H1 (cell line): ENCODE data around the gene MORN5. TPM values are rescaled to one million over a fixed set of nuclear protein-coding genes. Genes with fewer than 3 reads are reported as not detected.

Source experiments
- ASH2L ChIP-seq: fragments of 200-600, 300-600 bp; sonication (generic); IDR thresholded peaks from one replicate; pipeline ENCODE4 v1.7.1; 2017; ENCODE audit warnings: low read length
- BACH1 ChIP-seq: IDR thresholded peaks from 2 replicates; pipeline ENCODE4 v1.6.1; 2012; ENCODE audit warnings: low read length, improper control_type of control experiment
- BRCA1 ChIP-seq: IDR thresholded peaks from 2 replicates; pipeline ENCODE4 v1.6.1; 2012; ENCODE audit warnings: low read depth, low read length, improper control_type of control experiment
- CHD2 ChIP-seq: IDR thresholded peaks from 2 replicates; pipeline ENCODE4 v1.6.1; 2012; ENCODE audit warnings: low read length, improper control_type of control experiment
- EGR1 ChIP-seq: IDR thresholded peaks from 2 replicates; pipeline ENCODE4 v1.6.1; 2011; ENCODE audit warnings: low read depth, low read length, borderline replicate concordance
- EP300 ChIP-seq, 2 experiments: IDR thresholded peaks; 1 replicate in 1 of 2; 2 replicates in 1 of 2; pipeline ENCODE4 v1.6.1; 2011 to 2012; ENCODE audit warnings: low read depth in 2 of 2, low read length in 2 of 2, mild to moderate bottlenecking in 2 of 2, borderline replicate concordance in 1 of 2, inconsistent platforms in 1 of 2, moderate library complexity in 1 of 2
- GTF2F1 ChIP-seq: IDR thresholded peaks from 2 replicates; pipeline ENCODE4 v1.6.1; 2012; ENCODE audit warnings: low read depth, low read length, improper control_type of control experiment, borderline replicate concordance
- JUN ChIP-seq: IDR thresholded peaks from 2 replicates; pipeline ENCODE4 v1.6.1; 2011; ENCODE audit warnings: low read depth, mild to moderate bottlenecking, improper control_type of control experiment, low read length
- JUND ChIP-seq: IDR thresholded peaks from 2 replicates; pipeline ENCODE4 v1.6.1; 2011; ENCODE audit warnings: mild to moderate bottlenecking, improper control_type of control experiment, low read length
- KDM5A ChIP-seq: fragments of 200-600 bp; IDR thresholded peaks from 2 replicates; pipeline ENCODE4 v1.7.1; 2012; ENCODE audit warnings: mild to moderate bottlenecking, low read length, inconsistent platforms, mixed read lengths
- NANOG ChIP-seq: IDR thresholded peaks from 2 replicates; pipeline ENCODE4 v1.6.1; 2011; ENCODE audit warnings: low read length, low read depth, mild to moderate bottlenecking, inconsistent platforms; ENCODE audit not compliant: insufficient read depth, poor library complexity, severe bottlenecking
- POLR2AphosphoS5 ChIP-seq: IDR thresholded peaks from 2 replicates; pipeline ENCODE4 v1.6.1; 2011; ENCODE audit warnings: low read depth, low read length
- POU5F1 ChIP-seq: IDR thresholded peaks from 2 replicates; pipeline ENCODE4 v1.6.1; 2011; ENCODE audit warnings: low read depth, mild to moderate bottlenecking, low read length, moderate library complexity
- RFX5 ChIP-seq: IDR thresholded peaks from 2 replicates; pipeline ENCODE4 v1.6.1; 2011; ENCODE audit warnings: low read depth, low read length, improper control_type of control experiment, borderline replicate concordance
- SAP30 ChIP-seq: fragments of 300-600 bp; sonication (generic); IDR thresholded peaks from 2 replicates; pipeline ENCODE4 v1.7.1; 2012; ENCODE audit warnings: low read length, moderate library complexity, mild to moderate bottlenecking, inconsistent platforms; ENCODE audit not compliant: insufficient read depth, insufficient replicate concordance
- SP4 ChIP-seq: IDR thresholded peaks from 2 replicates; pipeline ENCODE4 v1.6.1; 2012; ENCODE audit warnings: low read length, inconsistent platforms
- TCF12 ChIP-seq: IDR thresholded peaks from 2 replicates; pipeline ENCODE4 v1.6.1; 2011; ENCODE audit warnings: low read depth, mild to moderate bottlenecking, low read length
- TEAD4 ChIP-seq: IDR thresholded peaks from 2 replicates; pipeline ENCODE4 v1.6.1; 2012; ENCODE audit warnings: low read depth, low read length, inconsistent platforms, mixed read lengths
- YY1 ChIP-seq: IDR thresholded peaks from 2 replicates; pipeline ENCODE4 v1.6.1; 2011; ENCODE audit warnings: low read depth, mild to moderate bottlenecking, low read length
- polyA plus RNA-seq, 7 experiments: library from polyadenylated mRNA; depleted of rRNA in 3 of 7; stranded (reverse) in 5 of 7; unstranded in 2 of 7; fragments of >200 nt in 5 of 7; fragments of 200-250 nt in 2 of 7; gene quantifications; 1 replicate in 5 of 7; 2 replicates in 1 of 7; 4 replicates in 1 of 7; pipeline versions ENCODE4 v1.2.1 to v1.2.3, GENCODE V29; 2011 to 2013; ENCODE audit warnings: missing spikeins in 2 of 7, mixed read lengths in 2 of 7
- total RNA-seq: library from RNA; stranded (reverse); fragmentation: NEBNext Ultra II Directional; extraction: Animal tissue kit (Norgen Biotek cat#: 25700); gene quantifications from 2 replicates; pipeline ENCODE4 v1.2.1, GENCODE V29; 2021
- TF ChIP-seq, protein P1 (sequence below), 3 experiments: IDR thresholded peaks; 1 replicate in 2 of 3; 2 replicates in 1 of 3; pipeline versions ENCODE4 v1.5.1 to v1.6.1; 2011; ENCODE audit warnings: low read length in 3 of 3, mild to moderate bottlenecking in 3 of 3, inconsistent platforms in 2 of 3, low read depth in 1 of 3, moderate library complexity in 1 of 3; ENCODE audit not compliant: insufficient read depth in 1 of 3; ENCODE audit errors: control extremely low read depth in 1 of 3
- TF ChIP-seq, protein P2 (sequence below): IDR thresholded peaks from 2 replicates; pipeline ENCODE4 v1.6.1; 2012; ENCODE audit warnings: inconsistent platforms
- TF ChIP-seq, protein P3 (sequence below): IDR thresholded peaks from 2 replicates; pipeline ENCODE4 v1.6.1; 2012; ENCODE audit warnings: inconsistent platforms

MORN5 gene
- total and polyA plus RNA-seq, 2 of the 8 experiments (the other 6 are each of a cell fraction or from before 2014, with no cell fraction given) = not detected

DNA sequence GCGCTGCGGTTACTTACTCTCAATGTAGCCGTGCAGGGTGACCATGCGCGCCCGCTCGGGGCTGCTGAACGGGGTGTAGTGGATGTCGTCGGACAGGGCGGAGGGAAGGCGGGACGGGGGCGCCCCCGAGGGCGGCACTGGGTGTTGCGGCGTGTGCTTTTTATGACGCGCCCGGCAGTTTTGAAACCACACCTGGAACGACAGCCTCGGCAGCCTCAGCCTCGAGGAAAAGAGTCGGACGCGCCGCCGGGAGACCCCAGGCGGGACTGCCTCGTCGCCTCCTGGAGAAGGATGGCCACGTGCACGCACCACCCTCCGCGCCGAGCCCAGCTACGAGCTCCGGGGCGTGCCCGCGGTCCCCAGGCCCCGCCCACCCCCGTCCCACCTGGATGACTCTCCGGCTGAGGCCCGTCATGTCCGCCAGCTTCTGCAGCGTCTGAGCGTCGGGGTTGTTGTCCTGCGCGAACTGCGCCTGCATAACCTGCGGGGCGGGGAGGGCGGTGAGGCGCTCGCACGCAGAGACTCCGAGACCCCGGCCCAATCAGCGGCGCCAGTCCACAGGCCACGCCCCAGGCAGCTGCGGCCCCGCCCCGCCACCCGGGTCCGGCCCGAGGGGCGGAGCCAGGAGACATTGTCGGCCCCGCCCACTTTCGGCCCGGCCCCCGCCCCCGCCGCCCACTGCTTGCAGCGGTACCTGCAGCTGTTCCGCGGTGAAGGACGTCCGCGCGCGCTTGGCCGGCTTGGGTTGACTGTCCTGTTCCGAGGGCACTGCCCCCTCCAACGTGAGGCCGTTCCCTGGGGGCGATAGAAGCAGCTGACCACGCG is 54.1 kb downstream of the MORN5 start (continued):
- TF ChIP-seq, protein P1, sequence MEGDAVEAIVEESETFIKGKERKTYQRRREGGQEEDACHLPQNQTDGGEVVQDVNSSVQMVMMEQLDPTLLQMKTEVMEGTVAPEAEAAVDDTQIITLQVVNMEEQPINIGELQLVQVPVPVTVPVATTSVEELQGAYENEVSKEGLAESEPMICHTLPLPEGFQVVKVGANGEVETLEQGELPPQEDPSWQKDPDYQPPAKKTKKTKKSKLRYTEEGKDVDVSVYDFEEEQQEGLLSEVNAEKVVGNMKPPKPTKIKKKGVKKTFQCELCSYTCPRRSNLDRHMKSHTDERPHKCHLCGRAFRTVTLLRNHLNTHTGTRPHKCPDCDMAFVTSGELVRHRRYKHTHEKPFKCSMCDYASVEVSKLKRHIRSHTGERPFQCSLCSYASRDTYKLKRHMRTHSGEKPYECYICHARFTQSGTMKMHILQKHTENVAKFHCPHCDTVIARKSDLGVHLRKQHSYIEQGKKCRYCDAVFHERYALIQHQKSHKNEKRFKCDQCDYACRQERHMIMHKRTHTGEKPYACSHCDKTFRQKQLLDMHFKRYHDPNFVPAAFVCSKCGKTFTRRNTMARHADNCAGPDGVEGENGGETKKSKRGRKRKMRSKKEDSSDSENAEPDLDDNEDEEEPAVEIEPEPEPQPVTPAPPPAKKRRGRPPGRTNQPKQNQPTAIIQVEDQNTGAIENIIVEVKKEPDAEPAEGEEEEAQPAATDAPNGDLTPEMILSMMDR (IDR thresholded peaks at IDR 0.05; ENCODE audit: control extremely low read depth in 1 of 3, insufficient read depth in 1 of 3, low read depth in 1 of 3, low read length in 3 of 3) = no peak
- TF ChIP-seq CHD2 (no peak; the same call in 1 of the 2 replicates), SAP30 (no peak), NANOG (no peak), POU5F1 (no peak), EP300 (IDR thresholded peaks at IDR 0.05; ENCODE audit: borderline replicate concordance in 1 of 2, low read depth in 2 of 2, low read length in 2 of 2) (no peak), GTF2F1 (0 out of 2 replicates have a peak, but pooled peaks have one; percentile 25), BRCA1 (no peak), RFX5 (no peak), EGR1 (peak; percentile 50; the same call in 1 of the 2 replicates), JUN (no peak), SP4 (no peak), BACH1 (no peak), ASH2L (peak; percentile 27), TEAD4 (no peak), YY1 (no peak), POLR2AphosphoS5 (no peak), KDM5A (no peak), JUND (no peak), TCF12 (no peak)
- TF ChIP-seq, protein P2, sequence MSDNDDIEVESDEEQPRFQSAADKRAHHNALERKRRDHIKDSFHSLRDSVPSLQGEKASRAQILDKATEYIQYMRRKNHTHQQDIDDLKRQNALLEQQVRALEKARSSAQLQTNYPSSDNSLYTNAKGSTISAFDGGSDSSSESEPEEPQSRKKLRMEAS = peak; percentile 99
- TF ChIP-seq, protein P3, sequence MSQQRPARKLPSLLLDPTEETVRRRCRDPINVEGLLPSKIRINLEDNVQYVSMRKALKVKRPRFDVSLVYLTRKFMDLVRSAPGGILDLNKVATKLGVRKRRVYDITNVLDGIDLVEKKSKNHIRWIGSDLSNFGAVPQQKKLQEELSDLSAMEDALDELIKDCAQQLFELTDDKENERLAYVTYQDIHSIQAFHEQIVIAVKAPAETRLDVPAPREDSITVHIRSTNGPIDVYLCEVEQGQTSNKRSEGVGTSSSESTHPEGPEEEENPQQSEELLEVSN = peak; percentile 99
